Measurements from ENCODE around the gene RABGAP1. TPM values are rescaled to one million over a fixed set of nuclear protein-coding genes. Genes with fewer than 3 reads are reported as not detected.

The RABGAP1 gene
- total RNA-seq, 1 donor from 2014 or later: 58.1 TPM

DNA sequence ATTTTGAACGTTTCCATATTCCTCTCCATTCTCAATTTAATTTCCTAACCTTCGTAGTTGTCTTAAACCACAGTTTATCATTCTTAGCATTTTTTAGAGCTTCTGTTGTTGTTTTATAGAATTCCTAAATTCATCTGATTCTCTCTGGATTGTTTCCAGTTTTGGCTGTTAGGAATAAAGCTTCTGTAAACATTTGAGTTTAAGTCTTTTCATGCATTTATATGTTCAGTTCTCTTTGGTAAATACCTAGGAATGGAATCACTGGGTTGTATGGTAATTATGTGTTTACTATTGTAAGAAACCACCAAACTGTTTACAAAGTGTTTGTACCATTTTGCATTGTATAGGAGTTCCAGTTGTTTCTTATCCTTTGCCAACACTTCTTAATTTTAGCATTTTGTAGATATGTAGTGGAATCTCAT, 122.4 kb downstream of the RABGAP1 start:
- ChIA-PET POLR2A (no interaction called here), CTCF (no interaction called here)
- H3K4me3 Mint-ChIP-seq: no peak overlapping the region
- ATAC-seq (ENCODE audit: low read depth) (no peak), DNase-seq (no peak)
- intact Hi-C loops (cut with micrococcal nuclease): no loop called here
- no peaks in the 10 kb centered on the region for H3K27me3 Mint-ChIP-seq
- TF ChIP-seq, protein P1, sequence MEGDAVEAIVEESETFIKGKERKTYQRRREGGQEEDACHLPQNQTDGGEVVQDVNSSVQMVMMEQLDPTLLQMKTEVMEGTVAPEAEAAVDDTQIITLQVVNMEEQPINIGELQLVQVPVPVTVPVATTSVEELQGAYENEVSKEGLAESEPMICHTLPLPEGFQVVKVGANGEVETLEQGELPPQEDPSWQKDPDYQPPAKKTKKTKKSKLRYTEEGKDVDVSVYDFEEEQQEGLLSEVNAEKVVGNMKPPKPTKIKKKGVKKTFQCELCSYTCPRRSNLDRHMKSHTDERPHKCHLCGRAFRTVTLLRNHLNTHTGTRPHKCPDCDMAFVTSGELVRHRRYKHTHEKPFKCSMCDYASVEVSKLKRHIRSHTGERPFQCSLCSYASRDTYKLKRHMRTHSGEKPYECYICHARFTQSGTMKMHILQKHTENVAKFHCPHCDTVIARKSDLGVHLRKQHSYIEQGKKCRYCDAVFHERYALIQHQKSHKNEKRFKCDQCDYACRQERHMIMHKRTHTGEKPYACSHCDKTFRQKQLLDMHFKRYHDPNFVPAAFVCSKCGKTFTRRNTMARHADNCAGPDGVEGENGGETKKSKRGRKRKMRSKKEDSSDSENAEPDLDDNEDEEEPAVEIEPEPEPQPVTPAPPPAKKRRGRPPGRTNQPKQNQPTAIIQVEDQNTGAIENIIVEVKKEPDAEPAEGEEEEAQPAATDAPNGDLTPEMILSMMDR (IDR thresholded peaks at IDR 0.05): no peak
- H3K36me3 Mint-ChIP-seq (ENCODE audit: low read depth): peaks cover 47% of the 10 kb centered on the region
- no peak overlapping the region for H3K27ac Mint-ChIP-seq
- H3K9me3 Mint-ChIP-seq: no peaks in the 10 kb centered on the region
- H3K4me1 Mint-ChIP-seq: no peaks in the 10 kb centered on the region

DNA sequence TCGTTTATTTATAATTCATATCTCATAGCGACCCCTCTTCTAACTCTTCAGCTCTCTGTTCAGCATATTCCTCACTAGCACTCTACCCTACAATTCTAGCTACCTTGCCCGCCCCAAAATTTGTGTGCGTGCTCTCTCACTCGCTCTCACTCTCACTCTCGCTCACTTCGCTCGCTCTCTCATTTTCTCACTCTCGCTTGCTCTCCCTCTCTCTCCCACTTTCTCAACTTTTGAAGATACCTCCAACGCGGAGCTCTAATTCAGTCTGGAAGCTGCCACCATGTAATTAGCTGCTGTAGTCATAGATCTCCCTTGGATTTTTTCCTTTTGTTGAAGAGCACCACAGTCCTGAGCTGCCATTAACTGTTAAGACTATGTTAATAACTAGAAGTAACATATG, 123.1 kb downstream of the RABGAP1 start:
- Mint-ChIP-seq H3K4me1 (no peaks in the 10 kb centered on the region), H3K36me3 (ENCODE audit: low read depth) (peaks cover 47% of the 10 kb centered on the region), H3K4me3 (no peak overlapping the region), H3K9me3 (no peaks in the 10 kb centered on the region), H3K27ac (no peak overlapping the region), H3K27me3 (no peaks in the 10 kb centered on the region)
- TF ChIP-seq, protein P1 (IDR thresholded peaks at IDR 0.05): no peak
- intact Hi-C loops (cut with micrococcal nuclease): no loop called here
- DNase-seq (no peak), ATAC-seq (ENCODE audit: low read depth) (no peak)
- ChIA-PET POLR2A (no interaction called here), CTCF (no interaction called here)

DNA sequence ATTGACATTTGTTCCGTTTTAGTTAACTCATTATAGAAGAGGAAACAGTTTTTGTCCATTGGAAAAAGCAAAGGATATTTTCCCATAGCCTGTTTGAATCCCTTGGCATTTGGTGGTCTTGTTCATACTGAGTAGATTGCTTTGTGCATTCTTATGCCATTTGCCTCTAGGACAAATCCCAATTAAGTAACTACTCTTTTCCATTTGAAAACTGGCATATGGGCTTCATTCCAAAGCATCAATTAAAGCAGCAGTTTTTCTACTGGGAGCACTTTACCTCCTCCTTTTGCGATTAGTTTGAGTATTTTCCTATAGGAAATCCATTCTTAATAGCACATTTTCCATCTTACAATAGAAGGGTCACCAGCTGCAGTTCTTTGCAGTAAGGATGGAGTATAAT, 123.9 kb downstream of the RABGAP1 start:
- Mint-ChIP-seq H3K4me1 (no peaks in the 10 kb centered on the region), H3K36me3 (ENCODE audit: low read depth) (peaks cover 52% of the 10 kb centered on the region), H3K27me3 (no peaks in the 10 kb centered on the region), H3K27ac (no peak overlapping the region), H3K4me3 (no peak overlapping the region), H3K9me3 (no peaks in the 10 kb centered on the region)
- CTCF ChIA-PET: no interaction called here
- intact Hi-C loops (cut with micrococcal nuclease): no loop called here
- ATAC-seq (ENCODE audit: low read depth) (no peak), DNase-seq (no peak)
- TF ChIP-seq, protein P1 (IDR thresholded peaks at IDR 0.05): no peak
- POLR2A ChIA-PET: no interaction called here

DNA sequence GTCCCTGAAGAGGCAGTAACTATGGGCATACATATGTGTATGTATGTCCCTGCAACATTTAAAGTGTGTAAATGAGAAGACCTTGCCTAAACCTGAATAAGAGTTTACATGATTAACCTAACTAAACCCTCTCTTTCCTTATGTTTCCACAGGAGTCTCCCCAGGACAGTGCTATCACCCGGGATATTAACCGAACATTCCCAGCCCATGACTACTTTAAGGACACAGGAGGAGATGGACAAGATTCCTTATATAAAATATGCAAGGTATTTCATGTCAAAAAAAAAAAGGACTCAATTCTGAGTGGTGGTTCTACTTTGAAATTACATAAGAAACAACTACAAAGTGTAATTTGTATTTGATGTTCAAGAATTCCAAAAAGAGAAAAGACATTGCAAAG, 124.4 kb downstream of the RABGAP1 start:
- TF ChIP-seq, protein P1 (IDR thresholded peaks at IDR 0.05): no peak
- Mint-ChIP-seq H3K36me3 (ENCODE audit: low read depth) (peaks cover 56% of the 10 kb centered on the region), H3K9me3 (no peaks in the 10 kb centered on the region), H3K27ac (no peak overlapping the region), H3K4me3 (no peak overlapping the region), H3K27me3 (no peaks in the 10 kb centered on the region), H3K4me1 (no peaks in the 10 kb centered on the region)
- intact Hi-C loops (cut with micrococcal nuclease): no loop called here
- DNase-seq (no peak), ATAC-seq (ENCODE audit: low read depth) (no peak)
- ChIA-PET CTCF (no interaction called here), POLR2A (no interaction called here)

DNA sequence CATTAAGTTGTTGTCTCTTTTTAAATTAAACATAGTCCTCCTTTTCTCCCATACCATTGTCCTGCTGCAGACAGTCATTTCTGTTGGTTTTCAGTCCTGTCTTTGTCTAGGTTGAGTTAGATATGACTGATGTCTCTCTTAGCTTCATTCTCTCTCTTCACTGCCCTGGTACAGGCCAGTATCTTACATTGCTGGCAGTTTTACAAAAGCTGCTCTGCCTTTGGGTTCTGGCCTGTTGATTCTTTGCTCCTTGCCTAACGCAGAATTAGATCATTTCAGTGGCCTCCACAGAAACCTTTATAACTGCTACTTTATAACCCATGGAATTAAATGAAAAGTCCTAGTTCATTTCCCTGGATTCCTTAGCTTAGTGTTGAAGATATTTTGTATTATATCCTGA, 126.3 kb downstream of the RABGAP1 start:
- Mint-ChIP-seq H3K27ac (no peak overlapping the region), H3K27me3 (no peaks in the 10 kb centered on the region), H3K9me3 (no peaks in the 10 kb centered on the region), H3K36me3 (ENCODE audit: low read depth) (peaks cover 66% of the 10 kb centered on the region), H3K4me1 (peaks cover 3% of the 10 kb centered on the region), H3K4me3 (no peak overlapping the region)
- DNase-seq (no peak), ATAC-seq (ENCODE audit: low read depth) (no peak)
- ChIA-PET POLR2A (no interaction called here), CTCF (interaction anchor here (1.4 kb wide), 1 partner anchor 283 kb away, joined by 4 read pairs; no protein-coding TSS in a partner anchor)
- TF ChIP-seq, protein P1 (IDR thresholded peaks at IDR 0.05): no peak
- intact Hi-C loops (cut with micrococcal nuclease): no loop called here
